ENCODE measurements around the gene KRT10. TPM values are rescaled to one million over a fixed set of nuclear protein-coding genes. Genes with fewer than 3 reads are reported as not detected.

Gene KRT10
- total RNA-seq, 1 experiment from 2014 or later = 48.6 TPM

- peaks cover 7% of the 10 kb centered on the region for H3K9me3 Mint-ChIP-seq (ENCODE audit: unreplicated experiment)
- H3K9me3 ChIP-seq = no peaks in the 10 kb centered on the region
- no peaks in the 10 kb centered on the region for H3K36me3 ChIP-seq (ENCODE audit: control insufficient read depth, insufficient read depth, low read length)
- no peak for DNase-seq
- H3K4me1 Mint-ChIP-seq (ENCODE audit: low read depth, unreplicated experiment) = peaks cover 20% of the 10 kb centered on the region
- no peak for TF ChIP-seq CTCF (IDR thresholded peaks at IDR 0.05; ENCODE audit: insufficient read depth in 1 of 2, low read depth in 1 of 2, low read length in 1 of 2, severe bottlenecking in 1 of 2, unreplicated experiment in 1 of 2)
- H3K4me3 Mint-ChIP-seq (ENCODE audit: unreplicated experiment) = no peak overlapping the region
- no peak overlapping the region for H3K27ac Mint-ChIP-seq (ENCODE audit: unreplicated experiment)
- H3K4me1 ChIP-seq = peaks cover 13% of the 10 kb centered on the region
- no peaks in the 10 kb centered on the region for H3K27me3 Mint-ChIP-seq (ENCODE audit: insufficient read depth, unreplicated experiment)
- no peaks in the 10 kb centered on the region for H3K36me3 Mint-ChIP-seq (ENCODE audit: insufficient read depth, unreplicated experiment)
- intact Hi-C loops (cut with micrococcal nuclease; ENCODE audit: unreplicated experiment) = loop anchor here (5.0 kb wide), 1 partner anchor 52 kb away; no protein-coding TSS in a partner anchor
- no TSS peak for BruUV-seq (replicated peaks)
- ChIA-PET CTCF (interaction anchor here (0.8 kb wide), 1 partner anchor 811 kb away, joined by 4 read pairs; no protein-coding TSS in a partner anchor), POLR2A (no interaction called here)
- no peaks in the 10 kb centered on the region for H3K27me3 ChIP-seq (replicated peaks; ENCODE audit: control insufficient read depth, insufficient read depth, low read length)
- H3K4me3 ChIP-seq (ENCODE audit: low read depth, low read length) = no peak overlapping the region
Observed at GRCh38 chr17:40854175-40854814, 31.9 kb upstream of the KRT10 start.

- Histone ChIP-seq H3K36me3 (ENCODE audit: control insufficient read depth, insufficient read depth, low read length) (no peaks in the 10 kb centered on the region), H3K27me3 (replicated peaks; ENCODE audit: control insufficient read depth, insufficient read depth, low read length) (no peaks in the 10 kb centered on the region), H3K4me3 (ENCODE audit: low read depth, low read length) (no peak overlapping the region), H3K9me3 (no peaks in the 10 kb centered on the region), H3K4me1 (peaks cover 13% of the 10 kb centered on the region; the same call in 1 of the 2 replicates)
- ChIA-PET POLR2A (no interaction called here), CTCF (interaction anchor here (0.9 to 1.4 kb wide), 2 partner anchors 50 to 813 kb away, joined by 3 read pairs; no protein-coding TSS in a partner anchor)
- no peaks in the 10 kb centered on the region for H3K36me3 Mint-ChIP-seq (ENCODE audit: insufficient read depth, unreplicated experiment)
- no peaks in the 10 kb centered on the region for H3K27me3 Mint-ChIP-seq (ENCODE audit: insufficient read depth, unreplicated experiment)
- H3K9me3 Mint-ChIP-seq (ENCODE audit: unreplicated experiment) = no peaks in the 10 kb centered on the region
- H3K4me3 Mint-ChIP-seq (ENCODE audit: unreplicated experiment) = no peak overlapping the region
- no peak for TF ChIP-seq CTCF (IDR thresholded peaks at IDR 0.05; ENCODE audit: insufficient read depth in 1 of 2, low read depth in 1 of 2, low read length in 1 of 2, severe bottlenecking in 1 of 2, unreplicated experiment in 1 of 2)
- H3K27ac Mint-ChIP-seq (ENCODE audit: unreplicated experiment) = no peak overlapping the region
- no peak for DNase-seq
- BruUV-seq (replicated peaks) = no TSS peak
- peaks cover 11% of the 10 kb centered on the region for H3K4me1 Mint-ChIP-seq (ENCODE audit: low read depth, unreplicated experiment)
- intact Hi-C loops (cut with micrococcal nuclease; ENCODE audit: unreplicated experiment) = loop anchor here (5.0 kb wide), 1 partner anchor 50 kb away; no protein-coding TSS in a partner anchor
Observed at GRCh38 chr17:40852364-40852763, 29.9 kb upstream of the KRT10 start.

DNA sequence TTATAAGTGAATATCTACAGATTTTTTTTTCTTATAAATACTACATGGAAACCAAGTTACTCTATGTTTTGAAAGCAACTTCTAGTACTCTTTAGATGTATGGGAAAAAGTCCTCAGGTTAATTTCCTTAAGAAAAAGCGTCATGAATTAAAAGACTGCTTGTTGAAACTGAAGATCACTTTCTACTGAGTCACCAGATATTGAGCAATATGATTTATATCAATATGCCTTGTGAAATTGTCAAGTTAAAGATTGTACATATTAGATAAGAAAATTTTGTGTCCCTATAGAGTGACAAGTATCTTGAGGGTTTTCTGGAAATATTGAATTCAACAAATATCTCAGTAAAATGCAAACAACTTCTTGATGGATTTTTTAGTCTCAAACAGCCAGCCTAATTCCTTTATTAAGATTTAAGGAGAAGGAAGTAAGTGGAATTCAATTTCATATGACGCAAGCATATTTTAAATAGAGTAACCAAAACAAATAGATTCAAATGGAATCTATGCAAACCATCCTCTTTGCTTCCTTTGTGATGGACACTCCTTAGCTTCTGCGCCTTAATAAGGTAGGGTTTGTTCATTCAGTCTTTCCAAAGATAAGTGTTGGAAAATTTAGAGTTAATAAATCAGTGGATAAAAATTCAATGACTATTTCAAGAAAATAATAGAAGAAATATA, 28.0 kb upstream of the KRT10 start:
- POLR2A ChIA-PET = no interaction called here
- H3K27ac Mint-ChIP-seq (ENCODE audit: unreplicated experiment) = no peak overlapping the region

More for the DNA sequence above, 28.0 kb upstream of the KRT10 start:
- Histone ChIP-seq H3K4me1 (peaks cover 13% of the 10 kb centered on the region; the same call in 1 of the 2 replicates), H3K4me3 (ENCODE audit: low read depth, low read length) (no peak overlapping the region), H3K36me3 (ENCODE audit: control insufficient read depth, insufficient read depth, low read length) (no peaks in the 10 kb centered on the region), H3K27me3 (replicated peaks; ENCODE audit: control insufficient read depth, insufficient read depth, low read length) (no peaks in the 10 kb centered on the region), H3K9me3 (no peaks in the 10 kb centered on the region)
- Mint-ChIP-seq H3K36me3 (ENCODE audit: insufficient read depth, unreplicated experiment) (no peaks in the 10 kb centered on the region), H3K9me3 (ENCODE audit: unreplicated experiment) (no peaks in the 10 kb centered on the region), H3K4me3 (ENCODE audit: unreplicated experiment) (no peak overlapping the region), H3K27me3 (ENCODE audit: insufficient read depth, unreplicated experiment) (no peaks in the 10 kb centered on the region), H3K4me1 (ENCODE audit: low read depth, unreplicated experiment) (peaks cover 11% of the 10 kb centered on the region)
- intact Hi-C loops (cut with micrococcal nuclease; ENCODE audit: unreplicated experiment) = loop anchor here (5.0 kb wide), 1 partner anchor 48 kb away; no protein-coding TSS in a partner anchor
- no peak for DNase-seq
- CTCF ChIA-PET = no interaction called here
- no TSS peak for BruUV-seq (replicated peaks)
- TF ChIP-seq CTCF (IDR thresholded peaks at IDR 0.05; ENCODE audit: insufficient read depth in 1 of 2, low read depth in 1 of 2, low read length in 1 of 2, severe bottlenecking in 1 of 2, unreplicated experiment in 1 of 2) = no peak
